NCI-H1092 (cell line): ENCODE data around the gene EXOC4.

Experiments
- DNase-seq: peaks from one replicate; lab custom pipeline; 2025; lab: John Stamatoyannopoulos, UW

Gene EXOC4

GRCh38 chr7:134078991-134079390, 826.1 kb downstream of the EXOC4 start:
- DNase-seq = no peak

GRCh38 chr7:134081695-134082094, 828.8 kb downstream of the EXOC4 start:
- DNase-seq = no peak

GRCh38 chr7:134083766-134084487, 831.0 kb downstream of the EXOC4 start:
- no peak for DNase-seq

- no peak for DNase-seq
These were observed 831.7 kb downstream of the EXOC4 start for GRCh38 chr7:134084488-134085144.

- no peak for DNase-seq
These were observed 832.4 kb downstream of the EXOC4 start for GRCh38 chr7:134085311-134085710.

- no peak for DNase-seq
These were observed 834.3 kb downstream of the EXOC4 start for GRCh38 chr7:134086998-134087735.

GRCh38 chr7:134088199-134088598, 835.3 kb downstream of the EXOC4 start:
- no peak for DNase-seq

GRCh38 chr7:134089446-134089845, 836.6 kb downstream of the EXOC4 start:
- no peak for DNase-seq

- no peak for DNase-seq
These were observed 845.2 kb downstream of the EXOC4 start for GRCh38 chr7:134098072-134098471.

- no peak for DNase-seq
These were observed 848.8 kb downstream of the EXOC4 start for GRCh38 chr7:134101716-134102115.

GRCh38 chr7:134104166-134104565, 851.3 kb downstream of the EXOC4 start:
- no peak for DNase-seq

- no peak for DNase-seq
These were observed 853.0 kb downstream of the EXOC4 start for GRCh38 chr7:134105841-134106240.

GRCh38 chr7:134108802-134109201, 855.9 kb downstream of the EXOC4 start:
- DNase-seq = no peak

GRCh38 chr7:134113655-134114054, 860.8 kb downstream of the EXOC4 start:
- DNase-seq = no peak

GRCh38 chr7:134114992-134115391, 862.1 kb downstream of the EXOC4 start:
- DNase-seq = no peak
